ENCODE results near the gene NUSAP1. TPM values are rescaled to one million over a fixed set of nuclear protein-coding genes. Genes with fewer than 3 reads are reported as not detected.
"Not testable (repeated sequence)": the region's sequence is repeated elsewhere in the genome, so short reads cannot be mapped to it uniquely, and the experiment has no call there.

The NUSAP1 gene
- total RNA-seq, 1 donor from 2014 or later: 23.3 TPM

GRCh38 chr15:41417418-41418195 lies 84.9 kb downstream of the NUSAP1 start:
- H3K27me3 Mint-ChIP-seq (ENCODE audit: unreplicated experiment): no peaks in the 10 kb centered on the region
- TF ChIP-seq, protein P1, sequence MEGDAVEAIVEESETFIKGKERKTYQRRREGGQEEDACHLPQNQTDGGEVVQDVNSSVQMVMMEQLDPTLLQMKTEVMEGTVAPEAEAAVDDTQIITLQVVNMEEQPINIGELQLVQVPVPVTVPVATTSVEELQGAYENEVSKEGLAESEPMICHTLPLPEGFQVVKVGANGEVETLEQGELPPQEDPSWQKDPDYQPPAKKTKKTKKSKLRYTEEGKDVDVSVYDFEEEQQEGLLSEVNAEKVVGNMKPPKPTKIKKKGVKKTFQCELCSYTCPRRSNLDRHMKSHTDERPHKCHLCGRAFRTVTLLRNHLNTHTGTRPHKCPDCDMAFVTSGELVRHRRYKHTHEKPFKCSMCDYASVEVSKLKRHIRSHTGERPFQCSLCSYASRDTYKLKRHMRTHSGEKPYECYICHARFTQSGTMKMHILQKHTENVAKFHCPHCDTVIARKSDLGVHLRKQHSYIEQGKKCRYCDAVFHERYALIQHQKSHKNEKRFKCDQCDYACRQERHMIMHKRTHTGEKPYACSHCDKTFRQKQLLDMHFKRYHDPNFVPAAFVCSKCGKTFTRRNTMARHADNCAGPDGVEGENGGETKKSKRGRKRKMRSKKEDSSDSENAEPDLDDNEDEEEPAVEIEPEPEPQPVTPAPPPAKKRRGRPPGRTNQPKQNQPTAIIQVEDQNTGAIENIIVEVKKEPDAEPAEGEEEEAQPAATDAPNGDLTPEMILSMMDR (IDR thresholded peaks at IDR 0.05): no peak
- peak overlapping the region; percentile 96 for H3K4me3 Mint-ChIP-seq (ENCODE audit: unreplicated experiment)
- no peaks in the 10 kb centered on the region for H3K9me3 Mint-ChIP-seq (ENCODE audit: unreplicated experiment)
- no peaks in the 10 kb centered on the region for H3K36me3 Mint-ChIP-seq (ENCODE audit: unreplicated experiment)
- no peak for DNase-seq (ENCODE audit: extremely low spot score, unreplicated experiment)
- peaks cover 43% of the 10 kb centered on the region for H3K4me1 Mint-ChIP-seq (ENCODE audit: unreplicated experiment)
- H3K27ac Mint-ChIP-seq (ENCODE audit: unreplicated experiment): peak overlapping the region; percentile 95

DNA sequence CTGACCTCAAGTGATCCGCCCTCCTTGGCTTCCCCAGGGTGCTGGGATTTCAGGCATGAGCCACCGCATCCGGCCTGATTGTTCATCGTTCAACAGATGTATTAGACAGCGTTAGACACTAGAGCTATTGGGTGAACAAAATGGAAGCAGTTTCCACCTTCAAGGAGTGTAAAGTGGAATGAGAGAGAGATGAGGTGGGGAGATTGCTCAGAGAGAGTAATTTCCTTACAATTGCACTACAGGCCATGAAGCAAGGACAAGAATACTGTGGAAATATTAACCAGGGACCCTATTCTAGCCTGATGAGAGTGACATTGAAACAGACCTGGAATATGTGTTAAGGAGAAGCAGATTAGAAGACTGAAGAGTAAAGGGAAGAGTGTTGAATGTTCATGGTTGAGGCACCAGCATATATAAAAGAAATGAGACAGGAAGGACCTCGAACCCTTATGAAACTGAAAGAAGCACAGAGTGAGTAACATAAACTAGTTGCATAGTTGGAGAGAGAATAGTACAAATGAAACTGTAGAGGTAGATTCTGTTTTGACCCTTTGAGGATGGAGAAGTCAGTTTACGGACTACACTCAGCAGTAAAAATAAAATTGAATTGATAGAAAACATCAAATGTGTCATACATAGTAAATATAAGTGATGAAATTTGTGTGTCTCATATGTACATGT lies 91.4 kb downstream of the NUSAP1 start:
- TF ChIP-seq, protein P1 (IDR thresholded peaks at IDR 0.05): no peak
- Mint-ChIP-seq H3K27me3 (ENCODE audit: unreplicated experiment) (no peaks in the 10 kb centered on the region), H3K9me3 (ENCODE audit: unreplicated experiment) (no peaks in the 10 kb centered on the region), H3K27ac (ENCODE audit: unreplicated experiment) (no peak overlapping the region), H3K4me1 (ENCODE audit: unreplicated experiment) (peaks cover 19% of the 10 kb centered on the region), H3K4me3 (ENCODE audit: unreplicated experiment) (no peak overlapping the region), H3K36me3 (ENCODE audit: unreplicated experiment) (peaks cover 3% of the 10 kb centered on the region)
- DNase-seq (ENCODE audit: extremely low spot score, unreplicated experiment): no peak

DNA sequence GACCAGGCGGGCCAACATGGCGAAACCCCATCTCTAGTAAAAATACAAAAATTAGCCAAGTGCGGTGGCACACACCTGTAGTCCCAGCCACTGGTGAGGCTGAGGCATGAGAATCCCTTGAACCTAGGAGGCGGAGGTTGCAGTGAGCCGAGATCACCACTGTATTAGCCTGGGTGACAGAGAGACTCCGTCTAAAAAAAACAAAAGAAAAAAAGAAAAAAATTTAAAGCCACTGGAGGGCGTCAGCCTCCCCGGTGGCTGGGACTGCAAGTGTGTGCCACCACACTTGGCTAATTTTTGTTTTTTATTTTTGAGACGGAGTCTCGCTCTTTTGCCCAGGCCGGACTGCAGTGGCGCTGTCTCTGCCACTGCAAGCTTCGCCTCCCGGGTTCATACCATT lies 92.1 kb downstream of the NUSAP1 start:
- H3K4me1 Mint-ChIP-seq (ENCODE audit: unreplicated experiment): peaks cover 23% of the 10 kb centered on the region
- H3K9me3 Mint-ChIP-seq (ENCODE audit: unreplicated experiment): no peaks in the 10 kb centered on the region
- H3K4me3 Mint-ChIP-seq (ENCODE audit: unreplicated experiment): no peak overlapping the region
- DNase-seq (ENCODE audit: extremely low spot score, unreplicated experiment): no peak
- H3K36me3 Mint-ChIP-seq (ENCODE audit: unreplicated experiment): peaks cover 3% of the 10 kb centered on the region
- TF ChIP-seq, protein P1 (IDR thresholded peaks at IDR 0.05): no peak
- no peak overlapping the region for H3K27ac Mint-ChIP-seq (ENCODE audit: unreplicated experiment)
- no peaks in the 10 kb centered on the region for H3K27me3 Mint-ChIP-seq (ENCODE audit: unreplicated experiment)

DNA sequence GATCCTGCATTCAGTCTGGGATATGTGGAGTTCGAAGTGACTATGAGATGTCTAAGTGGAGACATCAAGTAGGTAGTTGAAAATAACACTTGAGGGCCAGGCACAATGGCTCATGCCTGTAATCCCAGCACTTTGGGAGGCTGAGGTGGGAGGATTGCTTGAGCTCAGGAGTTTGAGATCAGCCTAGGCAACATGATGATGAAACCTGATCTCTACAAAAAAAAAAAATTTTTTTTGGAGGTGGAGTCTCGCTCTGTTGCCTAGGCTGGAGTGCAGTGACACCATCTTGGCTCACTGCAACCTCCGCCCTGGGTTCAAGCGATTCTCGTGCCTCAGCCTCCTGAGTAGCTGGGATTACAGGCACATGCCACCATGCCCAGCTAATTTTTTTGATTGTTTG lies 93.2 kb downstream of the NUSAP1 start:
- not testable (repeated sequence) for H3K27ac Mint-ChIP-seq (ENCODE audit: unreplicated experiment)

DNA sequence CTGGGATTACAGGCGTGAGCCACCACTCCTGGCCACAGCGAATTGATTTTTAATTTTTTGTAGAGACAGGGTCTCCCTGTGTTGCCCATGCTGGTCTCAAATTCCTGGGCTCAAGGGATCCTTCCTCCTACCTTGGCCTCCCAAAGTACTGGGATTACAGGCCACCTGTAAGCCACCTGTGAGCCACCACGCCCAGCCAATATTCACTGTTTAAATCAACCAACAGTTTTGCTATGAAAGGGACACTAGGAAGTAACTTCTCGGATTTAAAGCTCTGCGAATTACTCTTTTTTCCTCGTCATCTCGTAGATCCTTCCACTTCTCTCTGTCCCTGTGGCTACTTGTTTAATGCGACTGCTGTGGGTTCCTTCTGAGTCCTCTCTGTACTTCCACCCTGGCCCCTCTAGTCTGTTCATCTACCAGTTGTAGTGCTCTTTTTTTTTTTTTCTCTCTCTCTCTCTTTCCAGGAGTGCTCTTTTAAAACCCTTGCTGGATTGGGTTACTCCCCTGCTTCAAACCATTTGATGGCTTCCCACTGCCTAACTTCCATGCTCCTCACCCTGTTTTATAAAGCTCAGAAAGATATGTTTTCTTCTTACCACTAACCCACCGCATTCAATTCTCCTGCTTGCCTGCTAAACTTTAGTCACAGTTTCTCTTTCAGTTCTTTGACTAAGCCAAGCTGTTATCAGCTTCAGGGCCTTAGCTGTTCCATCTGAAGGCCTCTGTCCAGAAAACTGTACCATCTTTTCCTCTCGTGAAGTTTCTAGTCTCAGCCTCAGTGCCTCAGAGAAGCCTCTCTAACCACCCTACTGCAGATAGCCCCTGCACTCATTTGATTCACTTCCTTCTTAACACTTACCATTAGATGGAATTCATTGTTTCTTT lies 96.6 kb downstream of the NUSAP1 start:
- Mint-ChIP-seq H3K9me3 (ENCODE audit: unreplicated experiment) (no peaks in the 10 kb centered on the region), H3K4me1 (ENCODE audit: unreplicated experiment) (peaks cover 8% of the 10 kb centered on the region), H3K27me3 (ENCODE audit: unreplicated experiment) (no peaks in the 10 kb centered on the region), H3K4me3 (ENCODE audit: unreplicated experiment) (no peak overlapping the region), H3K36me3 (ENCODE audit: unreplicated experiment) (peaks cover 3% of the 10 kb centered on the region), H3K27ac (ENCODE audit: unreplicated experiment) (peak overlapping the region; percentile 2)
- no peak for DNase-seq (ENCODE audit: extremely low spot score, unreplicated experiment)
- TF ChIP-seq, protein P1 (IDR thresholded peaks at IDR 0.05): no peak

More for the DNA sequence above, 93.2 kb downstream of the NUSAP1 start:
- not testable (repeated sequence) for H3K27me3 Mint-ChIP-seq (ENCODE audit: unreplicated experiment); DNase-seq (ENCODE audit: extremely low spot score, unreplicated experiment); H3K36me3 Mint-ChIP-seq (ENCODE audit: unreplicated experiment); H3K9me3 Mint-ChIP-seq (ENCODE audit: unreplicated experiment); H3K4me3 Mint-ChIP-seq (ENCODE audit: unreplicated experiment)
- peaks cover 17% of the 10 kb centered on the region for H3K4me1 Mint-ChIP-seq (ENCODE audit: unreplicated experiment)

Other genes with a start within 250 kb of the NUSAP1 start
- 20.9 and 22.1 TPM in 2 replicates for gene INO80, start 216.6 kb upstream of the NUSAP1 start, total RNA-seq
- gene EXD1, start 102.1 kb upstream of the NUSAP1 start, total RNA-seq: not detected in 2 replicates
- gene CHP1, start 101.6 kb upstream of the NUSAP1 start, total RNA-seq: 87.1 and 87.7 TPM in 2 replicates
- gene OIP5, start 290 bp upstream of the NUSAP1 start, total RNA-seq: 2.4 and 3.1 TPM in 2 replicates
- 17.4 and 20.9 TPM in 2 replicates for gene NDUFAF1, start 69.6 kb downstream of the NUSAP1 start, total RNA-seq
- gene RTF1, start 84.2 kb downstream of the NUSAP1 start, total RNA-seq: 43.0 and 47.5 TPM in 2 replicates
- gene ITPKA, start 161.0 kb downstream of the NUSAP1 start, total RNA-seq: not detected in 2 replicates
- gene LTK, start 180.9 kb downstream of the NUSAP1 start, total RNA-seq: 0.50 and 0.91 TPM in 2 replicates
- 36.1 TPM in 2 replicates for gene RPAP1, start 211.4 kb downstream of the NUSAP1 start, total RNA-seq
- 8.1 and 8.3 TPM in 2 replicates for gene TYRO3, start 226.3 kb downstream of the NUSAP1 start, total RNA-seq